Mammary epithelial cell (primary cell): ENCODE measurements around the gene ATP4B.

Source experiments
- CTCF ChIP-seq, 2 donors: IDR thresholded peaks in 1 of 2; conservative IDR thresholded peaks in 1 of 2; 2 replicates each; pipeline ENCODE4 v1.5.1; 2011 to 2012; ENCODE audit warnings: inconsistent platforms in 2 of 2, low read length in 2 of 2, mild to moderate bottlenecking in 2 of 2, control low read depth in 1 of 2, low read depth in 1 of 2; ENCODE audit not compliant: insufficient read depth in 1 of 2; ENCODE audit errors: extremely low read depth in 1 of 2
- EZH2 ChIP-seq: IDR thresholded peaks from 2 replicates; pipeline ENCODE4 v1.6.1; 2012; ENCODE audit warnings: low read length, inconsistent platforms, borderline replicate concordance

DNA sequence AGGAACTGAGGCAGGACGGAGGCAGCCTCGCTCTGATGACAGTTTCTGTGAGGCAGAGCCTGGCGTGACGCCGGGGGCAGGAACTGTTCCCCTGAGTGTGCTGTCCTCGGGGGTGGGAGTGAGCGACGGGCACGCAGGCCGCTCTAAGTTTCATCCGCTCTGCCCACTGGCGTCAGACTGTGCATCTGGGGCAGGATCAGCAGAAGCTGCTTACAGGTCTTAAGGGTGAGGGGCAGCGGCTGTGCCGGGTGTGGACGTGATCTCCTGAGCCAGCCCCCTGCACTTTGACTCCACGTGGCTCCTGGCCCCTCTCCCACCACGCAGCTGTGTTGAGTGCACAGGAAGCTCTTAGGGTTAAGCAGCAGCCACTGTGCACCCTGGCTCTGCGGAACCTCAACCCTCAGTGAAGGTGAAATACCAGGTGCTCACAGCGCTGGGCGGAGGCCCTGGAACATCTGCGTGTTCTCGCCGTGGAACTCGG is 10.5 kb upstream of the ATP4B start:
- TF ChIP-seq CTCF (conservative IDR thresholded peaks at IDR 0.05 in 1 of 2, IDR thresholded peaks at IDR 0.05 in 1 of 2; ENCODE audit: extremely low read depth in 1 of 2, insufficient read depth in 1 of 2, low read depth in 1 of 2, low read length in 2 of 2) = no peak
- no peak for TF ChIP-seq EZH2
